Astrocyte of the cerebellum (primary cell): ENCODE measurements around the gene COLEC11.

Experiments
- DNase-seq: peaks from one replicate; pipeline ENCODE4 v3.0.0-alpha.2; 2011; ENCODE audit warnings: low read depth
- H3K4me3 ChIP-seq: 2 replicates; pipeline ENCODE4 v1.5.1; 2011; ENCODE audit warnings: mild to moderate bottlenecking, low read depth, low read length, moderate library complexity
- in situ Hi-C: cut with HindIII; loops from 2 replicates; pipeline ENCODE4 v1.10.0; 2017; ENCODE audit warnings: low sequenced_read_pairs
- TF ChIP-seq, protein P1 (sequence below): IDR thresholded peaks from 2 replicates; pipeline ENCODE4 v1.5.1; 2012; ENCODE audit warnings: low read length, low read depth, moderate library complexity, mild to moderate bottlenecking; ENCODE audit errors: missing control alignments

COLEC11 gene

GRCh38 chr2:3594493-3595281, at the start of gene COLEC11:
COLEC11 (plus strand) TSS chr2:3595112; CDS start chr2:3604341, 9,229 bp downstream.
- TF ChIP-seq, protein P1, sequence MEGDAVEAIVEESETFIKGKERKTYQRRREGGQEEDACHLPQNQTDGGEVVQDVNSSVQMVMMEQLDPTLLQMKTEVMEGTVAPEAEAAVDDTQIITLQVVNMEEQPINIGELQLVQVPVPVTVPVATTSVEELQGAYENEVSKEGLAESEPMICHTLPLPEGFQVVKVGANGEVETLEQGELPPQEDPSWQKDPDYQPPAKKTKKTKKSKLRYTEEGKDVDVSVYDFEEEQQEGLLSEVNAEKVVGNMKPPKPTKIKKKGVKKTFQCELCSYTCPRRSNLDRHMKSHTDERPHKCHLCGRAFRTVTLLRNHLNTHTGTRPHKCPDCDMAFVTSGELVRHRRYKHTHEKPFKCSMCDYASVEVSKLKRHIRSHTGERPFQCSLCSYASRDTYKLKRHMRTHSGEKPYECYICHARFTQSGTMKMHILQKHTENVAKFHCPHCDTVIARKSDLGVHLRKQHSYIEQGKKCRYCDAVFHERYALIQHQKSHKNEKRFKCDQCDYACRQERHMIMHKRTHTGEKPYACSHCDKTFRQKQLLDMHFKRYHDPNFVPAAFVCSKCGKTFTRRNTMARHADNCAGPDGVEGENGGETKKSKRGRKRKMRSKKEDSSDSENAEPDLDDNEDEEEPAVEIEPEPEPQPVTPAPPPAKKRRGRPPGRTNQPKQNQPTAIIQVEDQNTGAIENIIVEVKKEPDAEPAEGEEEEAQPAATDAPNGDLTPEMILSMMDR: peak; percentile 21
- no peak for DNase-seq
- in situ Hi-C loops: no loop called here
- H3K4me3 ChIP-seq: peak within 1 kb of the TSS; percentile 14

DNA sequence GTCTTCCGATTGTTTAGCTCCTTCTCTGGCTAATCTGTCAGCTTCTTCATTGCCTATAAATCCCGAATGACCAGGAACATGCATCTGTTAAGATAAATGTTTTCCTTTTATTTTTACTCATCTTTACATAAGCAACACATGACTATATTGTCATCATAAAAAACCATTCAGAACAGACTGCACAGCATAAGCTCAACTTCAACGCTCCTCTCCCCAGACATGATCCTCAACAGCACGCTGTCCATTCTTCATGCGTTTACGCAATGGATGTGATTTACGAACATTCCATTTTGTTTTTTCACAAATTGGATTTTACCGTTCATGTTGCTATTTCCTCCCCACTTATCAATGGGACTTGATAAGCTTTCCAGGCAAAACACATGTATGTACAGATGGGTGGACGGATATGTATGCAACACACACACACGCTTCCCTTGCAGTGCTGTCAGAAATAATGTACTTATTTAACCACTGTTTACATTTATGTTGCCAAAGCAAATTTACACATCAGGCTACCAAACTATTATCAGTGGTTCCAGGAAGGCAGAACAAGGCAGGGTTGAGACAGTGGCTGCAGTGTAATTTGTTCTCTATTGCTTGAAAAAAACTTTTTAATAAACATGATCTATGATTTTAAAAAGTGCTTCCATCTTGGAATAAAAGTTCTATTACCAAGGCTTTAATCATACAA, 49.0 kb upstream of the COLEC11 start:
- in situ Hi-C loops: no loop called here
- TF ChIP-seq, protein P1: no peak

DNA sequence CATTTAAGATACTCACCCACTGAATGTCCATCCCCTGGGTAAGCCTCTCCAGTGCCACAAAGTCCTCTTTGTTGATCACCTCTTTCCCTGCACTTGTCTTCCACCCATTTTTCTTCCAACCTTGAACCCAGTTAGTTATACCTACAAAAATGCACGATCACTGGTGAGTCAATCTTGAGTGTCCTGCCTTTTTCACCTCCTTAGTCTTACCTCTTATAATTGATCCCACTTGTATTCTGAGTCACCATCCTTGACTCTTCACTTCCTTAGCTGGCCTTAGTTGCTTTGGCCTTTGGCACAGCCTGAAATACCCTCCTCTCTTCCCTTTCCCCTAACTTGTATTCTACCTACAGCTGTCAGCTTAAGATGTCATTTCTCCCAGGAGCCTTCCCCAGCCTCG, 47.0 kb upstream of the COLEC11 start:
- TF ChIP-seq, protein P1: no peak
- no peak overlapping the region for H3K4me3 ChIP-seq
- no peak for DNase-seq
- in situ Hi-C loops: no loop called here

More for the DNA sequence above, 49.0 kb upstream of the COLEC11 start:
- no peak for DNase-seq
- no peak overlapping the region for H3K4me3 ChIP-seq

DNA sequence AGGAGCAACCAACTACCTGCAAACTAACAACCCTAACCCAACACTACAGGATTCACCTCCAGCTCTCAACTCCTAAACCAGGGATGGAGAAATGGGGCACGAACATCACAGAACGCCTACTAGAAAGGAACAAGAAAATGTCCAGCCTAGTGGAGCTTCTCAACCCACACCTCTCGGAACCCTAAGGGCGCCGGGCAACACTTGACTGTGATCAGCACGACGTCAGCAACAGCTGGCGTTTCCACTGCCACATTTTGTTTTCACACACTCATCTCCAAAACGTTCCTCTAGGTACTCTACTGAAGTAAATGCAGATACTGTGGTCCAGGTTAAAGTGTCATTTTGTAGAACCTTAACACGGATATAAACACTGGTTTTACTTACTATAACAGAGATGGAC, 41.0 kb upstream of the COLEC11 start:
- no peak overlapping the region for H3K4me3 ChIP-seq
- DNase-seq: no peak
- TF ChIP-seq, protein P1: no peak
- in situ Hi-C loops: no loop called here

GRCh38 chr2:3557639-3558204, 37.2 kb upstream of the COLEC11 start:
- in situ Hi-C loops: no loop called here
- H3K4me3 ChIP-seq: peak overlapping the region; percentile 93
- no peak for DNase-seq
- TF ChIP-seq, protein P1: no peak

DNA sequence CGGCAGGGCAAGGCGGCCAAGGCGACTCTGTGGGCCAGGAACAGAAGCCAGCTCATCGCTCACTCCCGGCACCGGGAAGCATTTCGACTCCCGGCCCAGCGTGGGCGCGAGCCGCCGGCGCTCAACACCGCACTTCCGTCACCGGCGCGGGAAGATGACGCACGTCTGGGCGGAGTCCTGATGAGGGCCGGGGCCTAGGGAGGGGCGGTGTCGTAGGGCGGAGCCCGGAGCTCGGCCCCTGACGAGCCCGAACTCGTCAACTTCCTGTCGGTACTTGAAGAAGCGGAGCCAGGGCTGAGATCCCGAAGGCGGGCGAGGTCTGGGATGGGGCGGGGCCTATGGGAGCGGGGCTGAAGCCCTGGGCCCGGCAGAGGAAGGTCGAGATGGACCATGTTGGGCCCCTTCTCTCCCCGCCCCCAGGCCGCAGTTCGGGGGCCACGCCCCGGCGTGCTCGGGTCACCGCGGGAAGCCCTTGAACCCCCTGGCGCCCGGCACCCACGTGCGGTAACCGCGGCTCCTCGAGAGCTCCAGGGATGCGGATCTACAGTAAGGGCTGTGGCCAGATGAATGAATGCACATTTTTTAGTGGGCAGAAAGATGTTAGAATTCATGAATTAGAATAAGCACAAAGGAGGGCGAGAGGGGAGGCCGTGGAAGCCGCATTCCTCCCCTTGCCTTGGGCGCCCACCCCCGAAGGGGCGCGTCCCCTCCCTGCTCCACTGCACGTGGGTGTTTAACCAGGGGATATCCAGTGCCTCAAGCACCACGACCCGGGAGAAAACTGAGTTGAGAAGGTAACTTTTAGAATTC, 36.5 kb upstream of the COLEC11 start, which contains the start of gene RNASEH1:
TSS of gene RNASEH1 (minus strand) at position 129 of the 810 bp plus-strand sequence. CDS start at position 56, 73 bp downstream.
- TF ChIP-seq, protein P1: no peak
- in situ Hi-C loops: no loop called here
- peak within 1 kb of the TSS; percentile 93 for H3K4me3 ChIP-seq
- peak; percentile 97 for DNase-seq
